COR-L47 (cell line): Measurements from ENCODE around the gene GTPBP8.

ENCODE experiments used
- DNase-seq: peaks from one replicate; lab custom pipeline; 2025; lab: John Stamatoyannopoulos, UW

The GTPBP8 gene

DNA sequence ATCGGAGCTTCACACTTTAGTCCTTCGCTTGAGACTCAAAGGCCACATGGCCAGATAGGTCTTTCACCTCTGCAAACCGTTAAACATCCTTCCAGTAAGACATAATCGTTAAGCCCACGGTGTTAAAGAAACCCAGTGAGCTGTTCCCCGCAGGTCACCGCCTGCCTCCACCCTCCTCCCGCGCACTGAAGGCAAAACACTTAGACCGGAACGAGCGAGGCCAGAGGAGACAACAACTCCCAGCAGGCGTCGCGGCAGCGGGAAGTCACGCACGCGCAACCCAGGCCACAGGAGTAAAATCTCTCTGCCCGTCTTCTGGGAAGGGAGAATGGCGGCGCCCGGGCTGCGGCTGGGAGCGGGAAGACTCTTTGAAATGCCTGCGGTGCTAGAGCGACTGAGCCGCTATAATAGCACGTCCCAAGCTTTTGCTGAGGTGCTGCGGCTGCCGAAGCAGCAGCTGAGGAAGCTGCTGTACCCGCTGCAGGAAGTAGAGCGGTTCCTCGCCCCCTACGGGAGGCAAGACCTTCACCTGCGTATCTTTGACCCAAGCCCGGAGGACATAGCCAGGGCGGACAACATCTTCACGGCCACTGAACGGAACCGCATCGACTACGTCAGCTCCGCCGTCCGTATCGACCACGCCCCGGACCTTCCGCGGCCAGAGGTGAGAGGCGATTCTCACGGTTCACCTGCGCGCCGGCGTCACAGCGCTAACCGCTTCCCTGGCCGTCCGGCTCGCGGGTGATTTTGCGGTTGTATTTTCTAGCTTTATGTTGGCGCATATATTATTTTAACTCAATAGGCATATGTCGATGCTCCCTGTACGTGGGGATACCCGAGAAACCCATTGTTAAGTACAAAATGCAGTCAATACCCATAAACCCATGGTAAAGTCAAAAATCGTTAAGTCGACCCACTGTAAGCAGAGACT lies at the start of gene GTPBP8:
Gene GTPBP8 (plus strand): TSS at position 313 of the 931 bp plus-strand sequence. CDS start 16 bp downstream, at position 329.
- DNase-seq, result peak; percentile 96

GRCh38 chr3:112948346-112948838 lies 42.4 kb upstream of the GTPBP8 start:
- no peak for DNase-seq

DNA sequence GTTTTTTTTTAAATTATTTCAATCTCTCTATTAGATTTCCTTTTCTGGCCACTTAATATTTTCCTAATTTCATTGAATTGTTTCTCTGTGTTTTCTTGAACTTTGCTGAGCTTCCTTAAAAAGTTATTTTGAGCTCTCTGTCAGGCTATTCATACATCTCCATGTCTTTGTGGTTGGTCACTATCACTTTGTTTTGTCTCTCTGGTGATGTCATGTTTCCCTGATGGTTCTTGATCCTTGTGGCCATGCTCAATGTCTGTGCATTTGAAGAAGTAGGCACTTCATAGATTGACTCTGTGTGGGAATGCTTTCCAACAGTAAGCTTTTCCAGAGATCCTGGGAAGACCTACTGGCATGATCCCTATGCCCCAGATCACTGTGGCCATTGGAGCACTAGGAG lies 34.4 kb upstream of the GTPBP8 start:
- no peak for DNase-seq

- DNase-seq, result no peak
Observed at GRCh38 chr3:112958811-112959560, 31.8 kb upstream of the GTPBP8 start.

GRCh38 chr3:112963683-112964082 lies 27.1 kb upstream of the GTPBP8 start:
- DNase-seq, result no peak

GRCh38 chr3:112965656-112966055 lies 25.1 kb upstream of the GTPBP8 start:
- no peak for DNase-seq

GRCh38 chr3:112966633-112967032 lies 24.2 kb upstream of the GTPBP8 start:
- DNase-seq, result no peak

- no peak for DNase-seq
Observed at GRCh38 chr3:112967425-112967824, 23.4 kb upstream of the GTPBP8 start.

- DNase-seq, result no peak
Observed at GRCh38 chr3:112967828-112968227, 23.0 kb upstream of the GTPBP8 start.

GRCh38 chr3:112972158-112972557 lies 18.6 kb upstream of the GTPBP8 start:
- DNase-seq, result no peak

DNA sequence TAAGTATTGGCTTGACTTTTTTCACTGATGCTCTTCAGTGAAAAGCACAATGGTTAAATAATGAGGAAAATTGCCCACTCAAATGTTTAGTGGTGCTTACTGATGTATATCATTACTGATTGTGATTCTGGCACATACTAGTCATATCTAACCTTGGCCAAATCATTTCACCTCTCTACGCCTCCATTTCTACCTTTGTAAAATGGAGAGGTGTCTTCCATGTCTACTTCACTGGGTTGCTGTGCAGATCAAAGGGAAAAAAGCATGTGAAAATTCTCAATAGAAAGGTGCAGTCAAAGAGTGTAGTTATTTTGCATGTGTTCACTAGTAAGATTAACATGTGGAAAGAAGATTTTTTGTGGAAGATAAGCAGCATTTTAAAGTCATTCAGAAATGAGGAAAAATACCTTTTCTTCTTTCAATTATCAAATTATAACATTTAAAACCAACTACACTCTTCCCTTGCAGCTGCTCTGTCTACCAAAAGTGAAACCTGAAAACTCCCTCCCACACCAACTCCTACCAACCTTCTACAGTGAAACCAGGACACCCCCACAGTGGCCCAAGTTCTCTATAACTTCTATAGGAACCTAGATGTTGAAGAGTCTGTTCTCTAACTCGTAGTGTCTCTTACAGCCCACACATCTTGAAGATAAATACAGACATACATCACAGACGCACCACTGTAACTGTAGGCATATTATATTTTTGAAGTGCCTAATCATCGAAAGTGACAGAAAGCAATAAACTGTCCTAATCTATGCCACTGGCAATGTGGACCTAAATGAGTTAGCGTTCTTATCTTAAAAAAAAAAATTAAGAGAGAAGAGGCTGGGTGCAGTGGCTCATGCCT lies 17.2 kb upstream of the GTPBP8 start:
- no peak for DNase-seq

- no peak for DNase-seq
Observed at GRCh38 chr3:112974178-112974517, 16.6 kb upstream of the GTPBP8 start.

DNA sequence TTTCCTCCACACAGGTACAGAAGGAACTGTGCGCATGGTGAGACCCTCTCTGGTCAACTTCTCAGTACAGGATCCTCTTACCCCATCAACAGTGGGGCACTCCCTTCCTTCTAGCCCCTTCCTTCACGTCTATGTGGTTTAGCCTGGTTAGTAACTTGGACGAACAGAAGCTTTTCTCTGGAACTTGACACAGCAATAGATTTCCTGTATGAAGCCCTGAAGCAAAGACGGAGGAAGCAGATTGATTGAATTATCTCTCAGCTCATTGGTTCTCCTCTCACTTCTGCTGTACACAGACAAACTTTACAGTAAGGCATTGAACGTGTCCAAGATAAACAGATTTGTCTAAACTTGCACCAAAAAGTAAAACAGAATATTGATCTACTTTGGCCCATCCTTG lies 15.9 kb upstream of the GTPBP8 start, which contains the start of gene CD200R1:
Gene CD200R1 (minus strand): TSS at position 210 of the 400 bp plus-strand sequence. CDS start 246 bp downstream, outside the sequence.
- no peak for DNase-seq

DNA sequence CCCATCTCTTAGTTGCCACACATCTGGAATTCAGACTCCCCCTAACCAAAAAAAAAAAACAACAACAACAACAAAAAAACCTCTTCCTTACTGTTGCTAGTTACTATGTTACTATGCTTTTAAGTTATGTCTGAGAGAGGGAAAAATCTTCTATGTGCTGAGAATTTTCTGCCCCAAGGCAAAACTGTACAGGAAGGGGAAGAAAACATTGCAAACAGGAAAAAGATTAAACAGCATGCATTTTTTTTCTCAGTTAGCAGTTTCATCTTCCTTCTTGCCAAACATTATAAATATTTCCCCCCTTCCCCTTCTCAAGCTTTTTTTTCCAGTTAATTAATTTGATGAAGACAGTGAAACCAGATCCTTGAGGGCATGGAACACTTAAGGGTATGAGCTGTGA lies 14.8 kb upstream of the GTPBP8 start:
- DNase-seq, result no peak

DNA sequence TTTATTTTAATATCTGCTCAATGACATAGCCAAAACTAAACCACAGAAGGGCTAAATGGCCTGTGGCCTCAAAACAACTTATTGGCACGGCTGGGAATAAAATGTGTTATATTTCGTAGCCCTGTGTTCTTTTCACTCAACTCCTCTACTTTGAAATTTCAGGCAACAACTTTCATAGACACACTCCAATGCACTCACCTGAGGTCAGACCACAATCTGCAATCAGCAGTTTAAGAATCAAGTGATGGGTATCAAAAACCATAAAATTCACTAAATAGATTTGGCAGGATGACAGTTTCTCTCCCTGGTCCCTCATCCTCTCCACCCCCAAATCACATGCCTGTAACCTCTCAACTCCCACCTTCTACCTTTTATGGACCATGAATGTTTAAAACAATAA lies 13.8 kb upstream of the GTPBP8 start:
- no peak for DNase-seq

GRCh38 chr3:112979244-112979832 lies 11.4 kb upstream of the GTPBP8 start:
- DNase-seq, result peak; percentile 41

- no peak for DNase-seq
Observed at GRCh38 chr3:112980080-112980479, 10.7 kb upstream of the GTPBP8 start.

DNA sequence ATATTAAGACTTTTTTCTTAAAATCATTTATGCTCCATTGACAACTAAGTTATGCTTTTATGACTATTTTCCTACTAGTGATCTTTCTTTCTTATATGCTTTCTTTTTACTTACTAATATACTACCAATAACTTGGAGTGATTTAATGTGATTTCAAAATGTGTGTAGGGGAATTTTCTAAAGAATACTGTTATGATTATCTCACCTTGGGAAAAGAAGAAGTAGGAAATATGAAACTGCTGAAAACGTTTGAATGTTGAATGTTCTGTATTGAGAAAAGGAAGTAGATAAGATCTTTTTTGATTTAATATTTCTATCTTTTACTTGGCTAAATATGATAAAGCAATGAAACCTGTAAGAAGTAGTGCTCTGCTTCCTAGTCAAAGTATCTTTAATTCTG lies 8.1 kb upstream of the GTPBP8 start:
- DNase-seq, result no peak

DNA sequence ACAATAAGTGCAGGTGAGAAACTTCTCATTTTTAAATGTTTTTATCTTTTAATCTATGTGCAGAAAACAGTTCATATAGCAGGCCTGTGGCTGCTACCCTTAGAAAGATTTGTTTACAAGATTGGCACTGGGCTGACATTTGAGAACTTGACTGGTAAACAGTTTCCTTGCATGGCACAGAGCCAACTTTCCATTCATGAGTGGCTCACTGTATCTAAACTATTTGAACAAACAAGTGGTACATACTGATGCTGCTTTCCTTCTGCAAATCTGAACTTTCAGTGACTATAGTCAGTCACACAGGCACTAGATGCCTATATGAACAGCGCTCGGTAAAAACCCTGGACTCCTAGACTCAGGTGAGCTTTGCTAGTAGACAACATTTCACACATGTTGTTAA lies 6.3 kb upstream of the GTPBP8 start:
- peak; percentile 38 for DNase-seq

DNA sequence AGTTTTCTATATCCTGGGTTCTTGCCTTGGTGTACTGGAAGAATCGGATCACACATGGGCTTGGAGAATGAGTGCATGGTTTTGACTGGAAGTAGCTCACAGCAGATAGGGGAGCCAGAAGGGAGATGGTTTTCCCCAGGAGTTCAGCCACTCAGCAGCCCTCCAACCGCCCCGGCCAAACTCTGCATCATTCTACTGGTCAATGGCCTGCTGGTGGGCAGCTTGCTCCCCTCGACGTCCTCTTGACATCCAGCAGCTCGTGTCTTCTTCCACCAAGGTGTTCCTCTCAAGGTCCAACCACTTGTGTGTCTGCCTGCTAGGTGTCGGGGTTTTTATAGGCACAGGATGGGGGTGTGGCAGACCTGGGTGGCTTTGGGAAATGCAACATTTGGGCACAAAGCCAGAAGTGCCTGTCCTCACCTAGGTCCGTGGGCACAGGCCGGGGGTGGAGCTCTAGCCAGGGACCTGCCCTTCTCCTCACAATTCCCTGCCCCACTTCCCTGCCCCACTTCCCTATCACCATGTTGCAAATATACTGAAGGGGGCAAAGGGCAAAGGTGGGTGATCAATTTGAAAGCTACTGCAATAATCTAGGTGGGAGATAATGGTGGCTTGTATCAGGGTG lies 3.0 kb upstream of the GTPBP8 start:
- no peak for DNase-seq

GRCh38 chr3:112995800-112996199 lies 5.0 kb downstream of the GTPBP8 start:
- DNase-seq, result no peak
